Suprapubic skin (tissue), 4 donors: ENCODE data around the gene DPP10. TPM values are rescaled to one million over a fixed set of nuclear protein-coding genes. Genes with fewer than 3 reads are reported as not detected.
A peak's percentile ranks its signal among the peaks of the same experiment; 100 is the strongest.

Experiments
- DNase-seq, 2 donors: peaks; one replicate each; pipeline ENCODE4 v3.0.0-alpha.2; 2019; ENCODE audit warnings: low spot score in 2 of 2
- H3K27ac ChIP-seq: fragments of 200-600 bp; sonication (generic); one replicate; pipeline ENCODE4 v1.5.1; 2019
- H3K27me3 ChIP-seq: fragments of 200-600 bp; sonication (generic); one replicate; pipeline ENCODE4 v1.5.1; 2019
- H3K36me3 ChIP-seq: fragments of 200-600 bp; sonication (generic); one replicate; pipeline ENCODE4 v1.5.1; 2019
- H3K4me1 ChIP-seq: fragments of 200-600 bp; sonication (generic); one replicate; pipeline ENCODE4 v1.5.1; 2019
- H3K4me3 ChIP-seq: fragments of 200-600 bp; sonication (generic); one replicate; pipeline ENCODE4 v1.5.1; 2019; ENCODE audit warnings: mild to moderate bottlenecking
- H3K9me3 ChIP-seq: fragments of 200-600 bp; sonication (generic); one replicate; pipeline ENCODE4 v1.5.1; 2019
- EP300 ChIP-seq: sonication (generic); formaldehyde crosslinking; IDR thresholded peaks from one replicate; pipeline ENCODE4 v1.6.1; 2017; ENCODE audit warnings: antibody characterized with exemption
- POLR2A ChIP-seq, 2 donors: fragments of 450-650 bp; IDR thresholded peaks; one replicate each; pipeline ENCODE4 v1.6.1; 2017; ENCODE audit warnings: antibody characterized with exemption in 2 of 2, mild to moderate bottlenecking in 2 of 2, moderate library complexity in 2 of 2
- POLR2AphosphoS5 ChIP-seq, 3 donors: sonication (generic); formaldehyde crosslinking; IDR thresholded peaks; one replicate each; pipeline ENCODE4 v1.6.1; 2017; ENCODE audit warnings: antibody characterized with exemption in 3 of 3
- WGBS: methylation state at CpG from one replicate; pipeline ENCODE4 v1.1.5; 2018; 5-methylcytosine and 5-hydroxymethylcytosine counted together
- total RNA-seq, 4 donors: library from RNA; depleted of rRNA; stranded (reverse); fragments of >200 nt; gene quantifications; one replicate each; pipeline ENCODE4 v1.1.0, GENCODE V29; 2016
- TF ChIP-seq, protein P1 (sequence below), 2 donors: fragments of 200-600 bp in 1 of 2; fragments of 450-650 bp in 1 of 2; sonication (generic) in 1 of 2; IDR thresholded peaks; one replicate each; pipeline ENCODE4 v1.5.1; 2016 to 2019; ENCODE audit warnings: antibody characterized with exemption in 2 of 2, mild to moderate bottlenecking in 1 of 2, moderate library complexity in 1 of 2

Gene DPP10
- total RNA-seq, 4 donors from 2014 or later = 0.68 to 1.4 TPM; not detected in 2

GRCh38 chr2:115161081-115161770 is 718.8 kb downstream of the DPP10 start:
- peaks cover 22% of the 10 kb centered on the region for H3K4me1 ChIP-seq
- TF ChIP-seq, protein P1, sequence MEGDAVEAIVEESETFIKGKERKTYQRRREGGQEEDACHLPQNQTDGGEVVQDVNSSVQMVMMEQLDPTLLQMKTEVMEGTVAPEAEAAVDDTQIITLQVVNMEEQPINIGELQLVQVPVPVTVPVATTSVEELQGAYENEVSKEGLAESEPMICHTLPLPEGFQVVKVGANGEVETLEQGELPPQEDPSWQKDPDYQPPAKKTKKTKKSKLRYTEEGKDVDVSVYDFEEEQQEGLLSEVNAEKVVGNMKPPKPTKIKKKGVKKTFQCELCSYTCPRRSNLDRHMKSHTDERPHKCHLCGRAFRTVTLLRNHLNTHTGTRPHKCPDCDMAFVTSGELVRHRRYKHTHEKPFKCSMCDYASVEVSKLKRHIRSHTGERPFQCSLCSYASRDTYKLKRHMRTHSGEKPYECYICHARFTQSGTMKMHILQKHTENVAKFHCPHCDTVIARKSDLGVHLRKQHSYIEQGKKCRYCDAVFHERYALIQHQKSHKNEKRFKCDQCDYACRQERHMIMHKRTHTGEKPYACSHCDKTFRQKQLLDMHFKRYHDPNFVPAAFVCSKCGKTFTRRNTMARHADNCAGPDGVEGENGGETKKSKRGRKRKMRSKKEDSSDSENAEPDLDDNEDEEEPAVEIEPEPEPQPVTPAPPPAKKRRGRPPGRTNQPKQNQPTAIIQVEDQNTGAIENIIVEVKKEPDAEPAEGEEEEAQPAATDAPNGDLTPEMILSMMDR (IDR thresholded peaks at IDR 0.05) = no peak
- TF ChIP-seq EP300 (no peak), POLR2AphosphoS5 (IDR thresholded peaks at IDR 0.05) (no peak), POLR2A (IDR thresholded peaks at IDR 0.05) (no peak)
- H3K4me3 ChIP-seq = peak overlapping the region; percentile 50
- H3K27me3 ChIP-seq = peaks cover 44% of the 10 kb centered on the region
- H3K27ac ChIP-seq = no peak overlapping the region
- 2% methylated on average over 12 of the region's 86 CpGs for WGBS
- no peaks in the 10 kb centered on the region for H3K36me3 ChIP-seq
- no peaks in the 10 kb centered on the region for H3K9me3 ChIP-seq
- DNase-seq = no peak

- Histone ChIP-seq H3K4me1 (peaks cover 22% of the 10 kb centered on the region), H3K36me3 (no peaks in the 10 kb centered on the region), H3K9me3 (no peaks in the 10 kb centered on the region), H3K27me3 (peaks cover 44% of the 10 kb centered on the region), H3K4me3 (peak overlapping the region; percentile 50), H3K27ac (no peak overlapping the region)
- no peak for DNase-seq
- TF ChIP-seq, protein P1 (IDR thresholded peaks at IDR 0.05) = no peak
- no peak for TF ChIP-seq EP300
- 0% methylated on average over 8 of the region's 83 CpGs for WGBS
These were observed 719.5 kb downstream of the DPP10 start for GRCh38 chr2:115161771-115162493.

- no peak overlapping the region for H3K4me3 ChIP-seq
- peaks cover 44% of the 10 kb centered on the region for H3K27me3 ChIP-seq
- no peaks in the 10 kb centered on the region for H3K9me3 ChIP-seq
- no peaks in the 10 kb centered on the region for H3K36me3 ChIP-seq
- no peak for TF ChIP-seq POLR2AphosphoS5 (IDR thresholded peaks at IDR 0.05)
- TF ChIP-seq EP300 = no peak
- TF ChIP-seq POLR2A (IDR thresholded peaks at IDR 0.05) = no peak
- TF ChIP-seq, protein P1 (IDR thresholded peaks at IDR 0.05) = no peak
- no peak overlapping the region for H3K27ac ChIP-seq
- DNase-seq = no peak
- peaks cover 22% of the 10 kb centered on the region for H3K4me1 ChIP-seq
- WGBS = 5% methylated on average over 37 of the region's 49 CpGs
These were observed 720.3 kb downstream of the DPP10 start for GRCh38 chr2:115162494-115163293.

GRCh38 chr2:115163572-115163971 is 721.1 kb downstream of the DPP10 start:
- DNase-seq = no peak
- Histone ChIP-seq H3K4me3 (no peak overlapping the region), H3K4me1 (peaks cover 22% of the 10 kb centered on the region), H3K27me3 (peaks cover 44% of the 10 kb centered on the region), H3K36me3 (no peaks in the 10 kb centered on the region), H3K9me3 (no peaks in the 10 kb centered on the region), H3K27ac (no peak overlapping the region)
- 54% methylated on average over 6 of the region's 6 CpGs for WGBS
- TF ChIP-seq POLR2A (IDR thresholded peaks at IDR 0.05) (no peak), POLR2AphosphoS5 (IDR thresholded peaks at IDR 0.05) (no peak), EP300 (no peak)
- TF ChIP-seq, protein P1 (IDR thresholded peaks at IDR 0.05) = no peak
